AG04449 (cell line): Measurements from ENCODE around the gene FCRL6.
A peak's percentile ranks its signal among the peaks of the same experiment; 100 is the strongest.

Experiments used
- CTCF ChIA-PET: fragments of 350-600 bp; formaldehyde crosslinking; extraction: SDS; loops from one replicate; lab custom pipeline; 2021; ENCODE audit warnings: antibody characterized with exemption; lab: Yijun Ruan, JAX
- POLR2A ChIA-PET: fragments of 400-600, 350-600 bp; formaldehyde crosslinking; extraction: SDS; loops from one replicate; lab custom pipeline; 2020; ENCODE audit warnings: antibody characterized with exemption, inconsistent platforms; lab: Yijun Ruan, JAX
- DNase-seq: peaks from one replicate; pipeline ENCODE4 v3.0.0-alpha.2; 2010; ENCODE audit warnings: low read depth, low spot score
- H3K4me3 ChIP-seq: 2 replicates; pipeline ENCODE4 v1.5.1; 2011; ENCODE audit warnings: low read depth, mild to moderate bottlenecking, control low read depth, low read length
- TF ChIP-seq, protein P1 (sequence below): IDR thresholded peaks from one replicate; pipeline ENCODE4 v1.5.1; 2011; ENCODE audit warnings: mild to moderate bottlenecking, moderate library complexity, low read length, control low read depth, inconsistent platforms; ENCODE audit not compliant: insufficient read depth; ENCODE audit errors: missing control alignments

Gene FCRL6

DNA sequence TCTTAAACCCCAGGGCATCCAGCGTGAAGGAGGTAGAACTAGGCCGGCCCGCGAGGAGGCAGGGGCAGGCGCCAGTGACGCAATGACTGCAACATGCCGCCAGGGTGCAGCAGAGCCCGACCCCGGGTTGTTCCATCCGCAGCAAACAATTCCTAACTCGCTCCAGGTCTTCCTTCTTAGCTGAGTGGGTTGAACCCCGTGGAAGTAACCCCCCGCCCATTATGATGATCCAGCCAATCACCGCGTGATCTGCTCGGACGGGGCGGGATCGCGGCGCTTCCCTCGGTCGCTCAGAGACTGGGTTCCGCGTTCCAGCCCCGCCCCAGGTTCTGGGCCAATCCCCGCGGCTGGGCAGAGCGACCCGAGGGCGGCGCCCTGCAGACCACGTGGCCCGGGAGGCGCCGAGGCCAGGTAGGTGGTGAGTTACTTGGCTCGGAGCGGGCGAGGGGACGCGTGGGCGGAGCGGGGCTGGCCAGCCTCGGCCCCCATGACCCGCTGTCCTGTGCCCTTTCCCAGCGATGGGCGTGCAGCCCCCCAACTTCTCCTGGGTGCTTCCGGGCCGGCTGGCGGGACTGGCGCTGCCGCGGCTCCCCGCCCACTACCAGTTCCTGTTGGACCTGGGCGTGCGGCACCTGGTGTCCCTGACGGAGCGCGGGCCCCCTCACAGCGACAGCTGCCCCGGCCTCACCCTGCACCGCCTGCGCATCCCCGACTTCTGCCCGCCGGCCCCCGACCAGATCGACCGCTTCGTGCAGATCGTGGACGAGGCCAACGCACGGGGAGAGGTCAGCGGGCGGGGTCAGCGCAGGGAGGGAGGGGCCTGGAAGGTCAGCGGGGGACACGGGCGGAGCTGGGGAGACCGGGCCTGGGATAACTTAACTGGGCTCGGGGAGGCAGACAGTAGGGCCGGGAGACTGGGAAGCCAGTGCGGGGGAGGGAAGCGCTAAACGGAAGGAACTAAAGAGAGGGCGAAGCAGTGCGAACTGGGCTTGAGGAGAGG is 21.3 kb upstream of the FCRL6 start, which contains the start of gene DUSP23:
Gene DUSP23 (plus strand): TSS at position 380 of the 1,000 bp plus-strand sequence. CDS start 139 bp downstream, at position 519.
- H3K4me3 ChIP-seq, result peak within 1 kb of the TSS; percentile 85
- DNase-seq, result peak; percentile 92
- CTCF ChIA-PET, result interaction anchor here (0.6 to 10.7 kb wide), 22 partner anchors 8 to 648 kb away, joined by 3 to 201 read pairs (median 4); partner anchors contain the start of gene FCRL6
- POLR2A ChIA-PET, result interaction anchor here (1.0 kb wide), 1 partner anchor 372 kb away, joined by 4 read pairs; no protein-coding TSS in a partner anchor
- TF ChIP-seq, protein P1, sequence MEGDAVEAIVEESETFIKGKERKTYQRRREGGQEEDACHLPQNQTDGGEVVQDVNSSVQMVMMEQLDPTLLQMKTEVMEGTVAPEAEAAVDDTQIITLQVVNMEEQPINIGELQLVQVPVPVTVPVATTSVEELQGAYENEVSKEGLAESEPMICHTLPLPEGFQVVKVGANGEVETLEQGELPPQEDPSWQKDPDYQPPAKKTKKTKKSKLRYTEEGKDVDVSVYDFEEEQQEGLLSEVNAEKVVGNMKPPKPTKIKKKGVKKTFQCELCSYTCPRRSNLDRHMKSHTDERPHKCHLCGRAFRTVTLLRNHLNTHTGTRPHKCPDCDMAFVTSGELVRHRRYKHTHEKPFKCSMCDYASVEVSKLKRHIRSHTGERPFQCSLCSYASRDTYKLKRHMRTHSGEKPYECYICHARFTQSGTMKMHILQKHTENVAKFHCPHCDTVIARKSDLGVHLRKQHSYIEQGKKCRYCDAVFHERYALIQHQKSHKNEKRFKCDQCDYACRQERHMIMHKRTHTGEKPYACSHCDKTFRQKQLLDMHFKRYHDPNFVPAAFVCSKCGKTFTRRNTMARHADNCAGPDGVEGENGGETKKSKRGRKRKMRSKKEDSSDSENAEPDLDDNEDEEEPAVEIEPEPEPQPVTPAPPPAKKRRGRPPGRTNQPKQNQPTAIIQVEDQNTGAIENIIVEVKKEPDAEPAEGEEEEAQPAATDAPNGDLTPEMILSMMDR, result peak; percentile 96

DNA sequence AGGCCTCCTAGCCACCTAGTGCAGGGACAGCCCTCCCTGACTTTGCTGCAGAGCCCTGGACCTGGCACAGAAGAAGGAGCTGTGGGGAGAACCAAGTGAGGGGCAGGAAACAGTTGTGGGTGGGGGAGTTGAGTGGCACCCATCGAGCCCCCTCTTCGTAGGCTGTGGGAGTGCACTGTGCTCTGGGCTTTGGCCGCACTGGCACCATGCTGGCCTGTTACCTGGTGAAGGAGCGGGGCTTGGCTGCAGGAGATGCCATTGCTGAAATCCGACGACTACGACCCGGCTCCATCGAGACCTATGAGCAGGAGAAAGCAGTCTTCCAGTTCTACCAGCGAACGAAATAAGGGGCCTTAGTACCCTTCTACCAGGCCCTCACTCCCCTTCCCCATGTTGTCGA is 20.2 kb upstream of the FCRL6 start:
- ChIA-PET CTCF (interaction anchor here (0.7 to 10.7 kb wide), 12 partner anchors 8 to 622 kb away, joined by 3 to 201 read pairs (median 5); partner anchors contain the start of gene FCRL6), POLR2A (no interaction called here)
- no peak overlapping the region for H3K4me3 ChIP-seq
- TF ChIP-seq, protein P1, result no peak
- no peak for DNase-seq

DNA sequence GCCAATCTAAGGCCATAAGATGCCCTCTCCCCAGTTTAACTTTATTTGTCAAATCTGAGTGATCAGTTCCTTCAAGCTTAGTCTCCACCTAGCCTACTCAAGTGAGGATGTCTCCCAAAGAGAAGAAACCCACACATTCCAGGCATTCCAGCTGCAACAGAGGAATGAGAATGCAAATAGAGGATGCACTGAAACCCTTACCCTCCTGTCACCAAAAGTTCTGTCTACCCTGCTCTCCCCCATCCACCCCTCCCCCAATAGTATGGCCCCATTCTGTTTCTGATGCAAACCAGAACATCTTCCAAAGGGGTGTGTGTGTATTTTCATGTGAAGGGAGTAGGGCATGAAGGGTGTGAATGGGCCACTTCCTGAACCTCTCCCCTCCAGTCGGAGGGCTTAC is 18.4 kb upstream of the FCRL6 start:
- H3K4me3 ChIP-seq, result no peak overlapping the region
- CTCF ChIA-PET, result interaction anchor here (3.2 to 10.7 kb wide), 3 partner anchors 14 to 223 kb away, joined by 22 to 201 read pairs (median 67); no protein-coding TSS in a partner anchor
- no peak for DNase-seq
- TF ChIP-seq, protein P1, result no peak
- POLR2A ChIA-PET, result no interaction called here

DNA sequence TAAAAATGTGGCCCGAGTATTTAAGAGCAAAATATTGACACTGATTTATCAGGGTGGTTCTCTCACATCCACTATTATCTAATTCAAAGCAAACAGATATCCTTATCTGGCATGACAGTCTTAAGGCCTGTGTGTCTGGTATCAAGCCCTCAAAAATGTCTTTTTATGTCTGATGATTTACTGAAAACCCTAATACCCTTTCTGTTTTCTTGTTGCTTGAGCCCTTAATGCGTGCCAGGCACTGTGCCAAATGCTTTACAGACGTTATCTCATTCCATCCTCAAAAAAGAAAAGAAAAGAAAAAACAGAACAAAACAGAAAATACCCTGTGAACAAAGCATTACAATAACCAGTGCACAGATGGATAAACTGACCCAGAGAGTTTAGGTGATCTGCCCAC is 15.7 kb upstream of the FCRL6 start:
- DNase-seq, result no peak
- no peak overlapping the region for H3K4me3 ChIP-seq
- POLR2A ChIA-PET, result no interaction called here
- TF ChIP-seq, protein P1, result no peak
- CTCF ChIA-PET, result interaction anchor here (0.7 to 10.7 kb wide), 5 partner anchors 9 to 221 kb away, joined by 3 to 201 read pairs (median 4); no protein-coding TSS in a partner anchor

DNA sequence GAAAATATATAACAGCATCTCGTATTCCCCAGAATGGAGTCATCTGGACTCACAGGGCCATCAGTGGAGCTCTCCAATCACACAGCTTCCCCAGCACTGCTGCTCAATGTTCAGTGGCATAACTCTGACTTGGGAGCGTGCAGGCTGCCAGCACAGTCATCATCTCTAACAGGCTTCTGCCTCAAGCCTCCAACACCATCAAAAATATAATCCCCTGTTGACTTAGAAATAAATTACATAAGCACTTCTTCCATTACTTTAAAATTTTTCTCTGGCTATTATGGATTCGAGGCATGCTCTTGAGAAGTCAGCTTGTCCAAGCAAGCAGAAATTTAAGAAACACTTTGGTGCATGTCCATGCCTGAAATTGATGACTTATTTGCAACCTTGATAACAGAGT is 15.2 kb upstream of the FCRL6 start:
- ChIA-PET CTCF (interaction anchor here (1.3 to 10.7 kb wide), 3 partner anchors 10 to 106 kb away, joined by 4 to 201 read pairs (median 79); no protein-coding TSS in a partner anchor), POLR2A (no interaction called here)
- TF ChIP-seq, protein P1, result no peak
- DNase-seq, result peak; percentile 12
- H3K4me3 ChIP-seq, result no peak overlapping the region
